ENCODE data around the gene DDX41.

- TF ChIP-seq CTCF (IDR thresholded peaks at IDR 0.05) (no peak), POLR2A (IDR thresholded peaks at IDR 0.05) (no peak)
Observed at GRCh38 chr5:177512736-177513380, 3.9 kb downstream of the DDX41 start.

Measured in tibial nerve (tissue), 3 donors.